Measurements from ENCODE around the gene LDLRAD4.

Gene LDLRAD4

GRCh38 chr18:13381331-13381730, 162.8 kb downstream of the LDLRAD4 start:
- Histone ChIP-seq H3K36me3 (ENCODE audit: control insufficient read depth in 2 of 2, insufficient read depth in 2 of 2, low read length in 2 of 2) (no peaks in the 10 kb centered on the region), H3K27me3 (ENCODE audit: control insufficient read depth in 2 of 2, insufficient read depth in 2 of 2, low read length in 2 of 2) (no peaks in the 10 kb centered on the region), H3K4me3 (ENCODE audit: low read length in 2 of 2) (peak overlapping the region in 1 of 2 donors; percentile 79), H3K9me3 (ENCODE audit: control insufficient read depth in 2 of 2, low read length in 2 of 2) (no peaks in the 10 kb centered on the region), H3K27ac (ENCODE audit: low read depth in 2 of 2, low read length in 2 of 2) (peak overlapping the region; percentile 63 to 78), H3K9ac (ENCODE audit: low read depth in 1 of 2, low read length in 2 of 2) (peak overlapping the region in 1 of 2 donors; percentile 74), H3K4me1 (ENCODE audit: control insufficient read depth in 2 of 2, insufficient read depth in 2 of 2, low read length in 2 of 2) (peaks cover 21 to 27% of the 10 kb centered on the region in 2 donors)

GRCh38 chr18:13381944-13382365, 163.4 kb downstream of the LDLRAD4 start:
- Histone ChIP-seq H3K27me3 (ENCODE audit: control insufficient read depth in 2 of 2, insufficient read depth in 2 of 2, low read length in 2 of 2) (no peaks in the 10 kb centered on the region), H3K9me3 (ENCODE audit: control insufficient read depth in 2 of 2, low read length in 2 of 2) (no peaks in the 10 kb centered on the region), H3K4me3 (ENCODE audit: low read length in 2 of 2) (peak overlapping the region; percentile 44 to 79), H3K4me1 (ENCODE audit: control insufficient read depth in 2 of 2, insufficient read depth in 2 of 2, low read length in 2 of 2) (peaks cover 21 to 27% of the 10 kb centered on the region in 2 donors), H3K36me3 (ENCODE audit: control insufficient read depth in 2 of 2, insufficient read depth in 2 of 2, low read length in 2 of 2) (no peaks in the 10 kb centered on the region), H3K9ac (ENCODE audit: low read depth in 1 of 2, low read length in 2 of 2) (peak overlapping the region; percentile 44 to 74), H3K27ac (ENCODE audit: low read depth in 2 of 2, low read length in 2 of 2) (peak overlapping the region; percentile 63 to 78)

DNA sequence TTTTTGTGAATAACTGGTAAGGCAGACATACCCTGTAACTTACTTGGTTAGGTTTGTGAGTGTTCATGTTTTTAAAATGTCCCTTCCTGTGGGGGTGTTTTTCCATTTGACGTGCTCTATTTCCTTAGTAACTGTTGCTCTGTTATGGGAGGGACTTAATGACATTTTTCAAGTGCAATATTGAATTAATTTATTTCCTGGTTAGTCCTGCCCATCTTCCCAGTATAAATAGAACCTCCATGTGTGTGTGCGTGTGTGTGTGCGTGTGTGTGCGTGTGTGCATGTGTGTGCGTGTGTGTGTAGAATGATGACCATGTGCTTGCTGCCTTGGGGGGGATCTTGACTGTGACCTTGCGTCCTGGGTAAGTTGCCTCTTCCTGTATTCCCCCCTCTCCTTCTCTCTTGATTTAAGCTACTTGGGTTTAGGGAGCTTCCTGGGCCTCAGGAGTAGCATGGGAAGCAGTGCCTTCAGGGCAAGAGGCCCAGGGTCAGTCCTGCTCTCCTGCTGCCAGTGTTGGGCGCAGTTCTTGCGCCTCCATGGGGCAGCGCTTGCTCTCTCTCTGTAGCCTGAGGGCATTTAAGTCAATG, 163.9 kb downstream of the LDLRAD4 start:
- Histone ChIP-seq H3K9ac (ENCODE audit: low read depth in 1 of 2, low read length in 2 of 2) (peak overlapping the region; percentile 44 to 74), H3K4me1 (ENCODE audit: control insufficient read depth in 2 of 2, insufficient read depth in 2 of 2, low read length in 2 of 2) (peaks cover 21 to 27% of the 10 kb centered on the region in 2 donors), H3K27me3 (ENCODE audit: control insufficient read depth in 2 of 2, insufficient read depth in 2 of 2, low read length in 2 of 2) (no peaks in the 10 kb centered on the region), H3K9me3 (ENCODE audit: control insufficient read depth in 2 of 2, low read length in 2 of 2) (no peaks in the 10 kb centered on the region), H3K27ac (ENCODE audit: low read depth in 2 of 2, low read length in 2 of 2) (peak overlapping the region; percentile 63 to 78), H3K36me3 (ENCODE audit: control insufficient read depth in 2 of 2, insufficient read depth in 2 of 2, low read length in 2 of 2) (peaks cover 0 to under 1% of the 10 kb centered on the region in 2 donors), H3K4me3 (ENCODE audit: low read length in 2 of 2) (peak overlapping the region; percentile 44 to 79)

GRCh38 chr18:13382954-13383827, 164.6 kb downstream of the LDLRAD4 start:
- peaks cover 0 to 3% of the 10 kb centered on the region in 2 donors for H3K36me3 ChIP-seq (ENCODE audit: control insufficient read depth in 2 of 2, insufficient read depth in 2 of 2, low read length in 2 of 2)
- H3K9me3 ChIP-seq (ENCODE audit: control insufficient read depth in 2 of 2, low read length in 2 of 2) = no peaks in the 10 kb centered on the region
- H3K27me3 ChIP-seq (ENCODE audit: control insufficient read depth in 2 of 2, insufficient read depth in 2 of 2, low read length in 2 of 2) = no peaks in the 10 kb centered on the region
- peak overlapping the region; percentile 44 to 79 for H3K4me3 ChIP-seq (ENCODE audit: low read length in 2 of 2)
- peak overlapping the region; percentile 27 to 41 for H3K9ac ChIP-seq (ENCODE audit: low read depth in 1 of 2, low read length in 2 of 2)
- H3K27ac ChIP-seq (ENCODE audit: low read depth in 2 of 2, low read length in 2 of 2) = peak overlapping the region; percentile 63 to 78
- peaks cover 21 to 27% of the 10 kb centered on the region in 2 donors for H3K4me1 ChIP-seq (ENCODE audit: control insufficient read depth in 2 of 2, insufficient read depth in 2 of 2, low read length in 2 of 2)

DNA sequence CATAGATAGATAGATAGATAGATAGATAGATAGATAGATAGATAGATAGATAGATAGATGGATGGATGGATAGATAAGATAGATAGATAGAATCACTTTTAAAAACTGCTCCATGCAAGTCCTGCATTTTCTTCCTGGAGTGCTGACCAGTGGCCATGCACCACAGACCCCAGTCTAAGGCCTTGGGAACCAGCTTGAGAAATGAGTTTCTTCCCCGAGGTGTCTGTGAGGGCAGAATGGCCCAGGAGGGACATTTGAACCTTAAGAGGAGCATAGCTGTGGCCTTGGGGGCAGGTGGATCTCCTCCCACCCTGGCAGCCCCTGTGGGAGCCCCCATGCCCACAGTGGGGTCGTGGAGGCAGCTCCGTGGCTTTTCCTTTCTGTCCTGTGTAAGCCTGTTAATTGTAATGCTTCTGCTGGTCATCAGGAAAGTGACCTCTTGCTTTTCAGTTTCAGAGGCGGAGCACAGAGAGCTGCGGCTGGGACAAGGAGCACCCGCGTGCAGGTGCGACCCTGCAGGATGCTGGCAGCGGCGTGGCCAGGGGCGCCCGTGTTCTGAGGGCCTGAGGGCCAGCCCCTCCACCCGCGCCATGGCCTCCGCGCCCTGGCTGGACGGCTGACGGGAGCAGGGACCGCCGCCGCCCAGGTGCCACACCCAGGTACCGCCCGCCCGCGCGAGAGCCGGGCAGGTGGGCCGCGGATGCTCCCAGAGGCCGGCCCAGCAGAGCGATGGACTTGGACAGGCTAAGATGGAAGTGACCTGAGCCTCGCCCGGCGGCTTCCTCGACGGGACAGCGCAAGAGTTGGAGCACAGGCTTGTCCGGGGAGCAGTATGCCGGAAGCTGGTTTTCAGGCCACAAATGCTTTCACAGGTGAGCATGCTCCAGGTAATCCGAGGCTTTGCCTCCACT, 168.6 kb downstream of the LDLRAD4 start:
- H3K27me3 ChIP-seq (ENCODE audit: control insufficient read depth in 2 of 2, insufficient read depth in 2 of 2, low read length in 2 of 2) = no peaks in the 10 kb centered on the region
- H3K9ac ChIP-seq (ENCODE audit: low read depth in 1 of 2, low read length in 2 of 2) = no peak overlapping the region
- peaks cover 9 to 12% of the 10 kb centered on the region in 2 donors for H3K4me1 ChIP-seq (ENCODE audit: control insufficient read depth in 2 of 2, insufficient read depth in 2 of 2, low read length in 2 of 2)
- H3K9me3 ChIP-seq (ENCODE audit: control insufficient read depth in 2 of 2, low read length in 2 of 2) = no peaks in the 10 kb centered on the region
- no peak overlapping the region for H3K27ac ChIP-seq (ENCODE audit: low read depth in 2 of 2, low read length in 2 of 2)
- no peak overlapping the region for H3K4me3 ChIP-seq (ENCODE audit: low read length in 2 of 2)
- H3K36me3 ChIP-seq (ENCODE audit: control insufficient read depth in 2 of 2, insufficient read depth in 2 of 2, low read length in 2 of 2) = peaks cover 7 to 9% of the 10 kb centered on the region in 2 donors

DNA sequence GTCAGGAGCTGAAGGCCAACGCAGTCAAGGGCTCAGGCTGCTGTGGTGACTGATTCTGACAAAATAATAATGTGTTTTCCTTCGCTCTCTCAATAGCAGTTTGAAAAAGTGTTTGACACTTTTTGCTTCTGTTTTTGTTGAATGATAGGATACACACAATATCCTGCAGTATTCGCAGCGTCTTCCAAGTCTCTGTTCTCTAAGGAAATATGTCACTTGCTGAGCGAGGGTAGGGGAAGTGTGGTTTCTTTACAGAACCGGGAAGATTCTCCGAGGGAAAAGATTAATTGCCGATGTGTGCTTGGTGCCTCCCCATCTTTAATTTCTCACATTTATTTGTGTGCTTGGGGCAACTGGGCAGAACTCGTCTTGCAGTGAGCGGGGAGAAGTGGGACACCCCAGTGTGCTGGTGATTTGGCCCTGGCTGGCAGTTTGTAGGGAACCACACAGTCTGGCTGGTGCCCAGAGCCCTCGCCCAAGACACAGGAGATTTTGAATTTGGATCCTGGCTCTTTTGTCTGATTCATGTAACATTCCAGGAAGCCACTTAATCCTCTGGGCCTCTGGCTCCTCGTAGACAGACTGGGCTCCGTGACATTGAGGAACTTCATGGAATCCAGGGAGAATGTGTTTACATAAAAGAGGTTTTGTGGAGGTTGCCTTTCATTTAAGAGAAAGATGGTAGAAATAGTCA, 169.4 kb downstream of the LDLRAD4 start:
- Histone ChIP-seq H3K4me1 (ENCODE audit: control insufficient read depth in 2 of 2, insufficient read depth in 2 of 2, low read length in 2 of 2) (peaks cover 2 to 4% of the 10 kb centered on the region in 2 donors), H3K9ac (ENCODE audit: low read depth in 1 of 2, low read length in 2 of 2) (no peak overlapping the region)

DNA sequence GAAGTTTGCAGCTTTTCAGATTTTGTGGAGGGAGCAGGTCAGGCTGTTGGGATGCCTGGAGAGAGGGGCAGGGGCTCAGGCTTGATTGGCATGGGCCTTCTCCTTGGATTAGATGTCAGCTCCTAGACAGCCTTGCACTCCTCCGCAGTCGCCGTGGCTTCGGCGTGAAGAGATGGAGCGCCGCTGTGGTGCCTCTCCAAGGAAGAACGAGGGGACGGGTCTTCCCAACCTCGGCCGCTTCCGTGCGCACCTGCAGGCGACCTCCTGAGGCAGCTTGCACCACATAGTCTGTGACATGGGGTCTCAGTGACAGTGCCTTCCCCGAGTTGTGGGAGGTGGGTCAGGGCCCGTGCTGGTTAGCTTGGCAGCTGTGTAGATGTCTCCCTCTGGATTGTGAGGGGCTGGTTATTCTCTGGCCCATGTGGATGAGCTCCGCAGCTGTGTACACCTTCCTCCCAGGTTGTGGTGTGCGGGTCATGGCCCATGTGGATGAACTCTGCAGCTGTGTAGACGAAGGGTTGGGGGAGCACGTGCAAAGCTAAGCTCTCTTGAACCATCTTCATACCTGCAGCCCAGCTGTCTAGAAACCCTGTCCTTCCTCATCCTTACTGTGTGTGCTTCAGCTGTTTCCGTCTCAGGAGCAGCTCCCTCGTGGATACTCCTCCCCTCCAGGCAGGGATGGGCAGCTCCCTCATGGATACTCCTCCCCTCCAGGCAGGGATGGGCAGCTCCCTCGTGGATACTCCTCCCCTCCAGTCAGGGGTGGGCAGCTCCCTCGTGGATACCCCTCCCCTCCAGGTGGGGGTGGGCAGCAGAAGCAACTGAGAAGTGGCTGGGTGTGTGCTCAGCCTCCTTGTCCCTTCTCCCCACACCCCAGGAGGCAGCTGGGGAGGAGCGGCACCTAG, 170.3 kb downstream of the LDLRAD4 start:
- no peak overlapping the region for H3K27ac ChIP-seq (ENCODE audit: low read depth in 2 of 2, low read length in 2 of 2)
- peaks cover 7 to 9% of the 10 kb centered on the region in 2 donors for H3K36me3 ChIP-seq (ENCODE audit: control insufficient read depth in 2 of 2, insufficient read depth in 2 of 2, low read length in 2 of 2)
- H3K4me3 ChIP-seq (ENCODE audit: low read length in 2 of 2) = no peak overlapping the region
- H3K4me1 ChIP-seq (ENCODE audit: control insufficient read depth in 2 of 2, insufficient read depth in 2 of 2, low read length in 2 of 2) = no peaks in the 10 kb centered on the region
- no peaks in the 10 kb centered on the region for H3K9me3 ChIP-seq (ENCODE audit: control insufficient read depth in 2 of 2, low read length in 2 of 2)
- H3K27me3 ChIP-seq (ENCODE audit: control insufficient read depth in 2 of 2, insufficient read depth in 2 of 2, low read length in 2 of 2) = no peaks in the 10 kb centered on the region
- no peak overlapping the region for H3K9ac ChIP-seq (ENCODE audit: low read depth in 1 of 2, low read length in 2 of 2)

More for the DNA sequence above, 169.4 kb downstream of the LDLRAD4 start:
- H3K9me3 ChIP-seq (ENCODE audit: control insufficient read depth in 2 of 2, low read length in 2 of 2) = no peaks in the 10 kb centered on the region
- H3K27me3 ChIP-seq (ENCODE audit: control insufficient read depth in 2 of 2, insufficient read depth in 2 of 2, low read length in 2 of 2) = no peaks in the 10 kb centered on the region
- peaks cover 7 to 9% of the 10 kb centered on the region in 2 donors for H3K36me3 ChIP-seq (ENCODE audit: control insufficient read depth in 2 of 2, insufficient read depth in 2 of 2, low read length in 2 of 2)
- H3K27ac ChIP-seq (ENCODE audit: low read depth in 2 of 2, low read length in 2 of 2) = no peak overlapping the region
- no peak overlapping the region for H3K4me3 ChIP-seq (ENCODE audit: low read length in 2 of 2)

DNA sequence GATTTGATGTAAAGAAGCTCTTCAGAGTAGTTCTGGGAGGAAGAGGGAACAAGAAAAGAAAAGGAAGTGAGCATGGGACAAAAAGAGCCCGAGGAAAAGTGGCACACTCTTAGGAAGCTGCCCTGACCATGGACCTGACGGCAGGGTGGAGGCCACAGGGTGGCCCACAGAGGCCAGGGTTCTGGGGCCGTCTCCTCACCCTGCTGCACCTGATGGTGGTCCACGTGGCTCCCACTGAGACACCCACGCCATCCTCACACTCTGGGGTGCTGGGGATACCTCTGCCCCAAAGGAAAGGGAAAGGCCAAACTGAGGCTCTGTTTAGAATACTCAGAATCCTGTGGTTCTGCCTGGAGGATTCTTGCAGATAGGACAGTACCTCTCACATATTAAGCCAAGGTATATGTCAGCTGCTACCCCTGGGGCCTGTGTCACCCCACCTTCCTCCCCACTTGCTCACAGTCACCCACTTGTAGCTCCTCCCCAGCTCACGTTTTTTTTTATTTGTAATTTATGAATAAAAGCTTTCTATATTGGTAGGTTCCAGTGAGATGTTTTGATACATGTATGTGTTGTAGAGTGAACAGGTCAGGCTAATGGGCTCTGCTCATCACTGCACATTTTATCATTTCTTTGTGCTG, 171.1 kb downstream of the LDLRAD4 start:
- Histone ChIP-seq H3K27me3 (ENCODE audit: control insufficient read depth in 2 of 2, insufficient read depth in 2 of 2, low read length in 2 of 2) (no peaks in the 10 kb centered on the region), H3K36me3 (ENCODE audit: control insufficient read depth in 2 of 2, insufficient read depth in 2 of 2, low read length in 2 of 2) (peaks cover 7 to 9% of the 10 kb centered on the region in 2 donors), H3K27ac (ENCODE audit: low read depth in 2 of 2, low read length in 2 of 2) (no peak overlapping the region), H3K9ac (ENCODE audit: low read depth in 1 of 2, low read length in 2 of 2) (no peak overlapping the region), H3K4me3 (ENCODE audit: low read length in 2 of 2) (no peak overlapping the region), H3K4me1 (ENCODE audit: control insufficient read depth in 2 of 2, insufficient read depth in 2 of 2, low read length in 2 of 2) (no peaks in the 10 kb centered on the region), H3K9me3 (ENCODE audit: control insufficient read depth in 2 of 2, low read length in 2 of 2) (no peaks in the 10 kb centered on the region)
